Hematopoietic multipotent progenitor cell treated with erythropoietin and hydrocortisone succinate and interleukin-3 and kit ligand, for 15 days (in vitro differentiated cells): Measurements from ENCODE around the gene CEP72.
"Not testable (repeated sequence)": the region's sequence is repeated elsewhere in the genome, so short reads cannot be mapped to it uniquely, and the experiment has no call there.

Source experiments
- DNase-seq: peaks from one replicate; pipeline ENCODE4 v3.0.0-alpha.2; 2015; ENCODE audit warnings: low spot score

Gene CEP72

DNA sequence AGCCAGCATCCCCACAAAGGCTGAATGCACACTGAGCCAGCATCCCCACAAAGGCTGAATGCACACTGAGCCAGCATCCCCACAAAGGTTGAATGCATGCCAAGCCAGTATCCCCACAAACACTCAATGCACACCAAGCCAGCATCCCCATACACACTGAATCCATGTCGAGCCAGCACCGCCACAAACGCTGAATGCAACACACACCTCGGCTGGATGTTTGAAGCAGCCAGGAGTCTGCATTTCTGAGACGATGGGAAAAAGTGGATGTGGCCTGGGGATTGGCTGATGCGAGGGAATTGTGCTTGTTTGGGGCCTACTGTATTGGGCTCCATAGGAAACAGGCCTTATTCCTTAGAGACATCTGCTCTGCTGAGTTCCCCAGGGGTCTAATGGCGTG is 30.9 kb upstream of the CEP72 start:
- no peak for DNase-seq

GRCh38 chr5:581941-582340 is 30.2 kb upstream of the CEP72 start:
- DNase-seq = no peak

GRCh38 chr5:582445-582844 is 29.7 kb upstream of the CEP72 start:
- not testable (repeated sequence) for DNase-seq

DNA sequence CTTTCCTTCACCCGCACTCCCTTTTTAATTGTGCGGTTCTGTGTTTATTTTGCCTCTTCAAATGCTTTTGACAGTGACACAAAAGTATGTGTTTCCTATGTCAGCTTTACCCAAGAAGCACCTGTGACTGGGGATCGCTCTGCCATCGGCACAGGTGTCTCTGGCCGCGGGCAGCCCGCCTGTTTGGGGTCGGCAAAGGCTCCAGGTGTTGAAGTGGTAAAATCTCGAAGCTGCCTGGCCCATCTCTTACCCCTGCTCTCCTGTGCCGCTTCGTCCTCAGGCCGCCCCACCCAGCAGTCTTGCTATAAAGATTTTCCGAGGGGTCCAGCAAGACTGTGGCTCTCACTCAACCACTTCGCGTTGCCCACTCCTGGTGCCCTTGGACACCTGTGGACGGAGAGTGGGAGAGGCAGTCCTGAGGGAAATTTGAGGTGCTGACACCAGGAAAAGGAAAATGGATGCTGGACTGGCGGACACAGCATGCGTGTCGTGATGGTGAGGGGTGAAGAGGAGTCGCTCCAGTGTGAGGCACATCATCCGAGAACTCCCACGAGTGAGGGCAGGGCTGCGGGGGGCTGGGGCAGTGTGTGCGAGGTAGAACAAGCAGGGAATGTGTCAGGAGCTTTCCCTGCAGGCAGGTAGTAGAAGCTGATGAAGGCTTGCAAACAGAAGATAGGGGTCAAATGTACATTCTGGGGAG is 29.1 kb upstream of the CEP72 start:
- no peak for DNase-seq

- no peak for DNase-seq
Observed at GRCh38 chr5:583645-584044, 28.5 kb upstream of the CEP72 start.

- no peak for DNase-seq
Observed at GRCh38 chr5:584216-584615, 27.9 kb upstream of the CEP72 start.

DNA sequence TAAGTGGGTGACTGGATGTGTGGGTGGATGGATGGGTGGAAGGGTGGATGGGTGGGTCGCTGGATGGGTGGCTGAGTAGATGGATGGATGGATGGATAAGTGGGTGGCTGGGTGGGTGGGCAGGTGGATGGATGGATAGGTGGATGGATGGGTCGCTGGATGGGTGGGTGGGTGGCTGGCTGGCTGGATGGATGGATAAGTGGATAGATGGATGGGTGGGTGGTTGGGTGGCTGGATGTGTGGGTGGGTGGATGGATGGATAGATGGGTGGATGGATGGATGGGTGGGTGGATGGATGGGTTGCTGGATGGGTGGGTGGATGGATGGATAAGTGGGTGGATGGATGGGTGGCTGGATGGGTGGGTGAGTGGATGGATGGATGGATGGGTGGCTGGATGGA is 27.3 kb upstream of the CEP72 start:
- DNase-seq = no peak

DNA sequence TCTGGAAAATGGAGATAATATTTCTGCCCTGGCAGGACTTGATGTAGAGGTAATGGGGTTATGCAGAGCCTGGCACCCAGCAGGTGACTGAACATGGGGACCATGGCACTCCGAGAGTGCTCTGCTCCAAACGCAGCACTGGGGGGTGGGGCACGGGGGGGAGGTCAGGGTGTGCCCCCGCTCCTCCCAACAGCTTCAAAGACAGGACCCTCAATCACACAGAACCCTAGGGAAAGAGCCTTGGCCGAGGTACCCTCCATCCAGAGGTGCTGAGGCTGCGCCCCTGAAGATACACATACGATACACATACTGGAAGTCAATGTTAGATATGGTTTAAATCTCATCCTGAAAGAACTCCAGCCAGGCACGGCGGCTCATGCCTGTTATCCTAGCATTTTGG is 26.6 kb upstream of the CEP72 start:
- no peak for DNase-seq

GRCh38 chr5:585962-586628 is 26.0 kb upstream of the CEP72 start:
- DNase-seq = no peak

DNA sequence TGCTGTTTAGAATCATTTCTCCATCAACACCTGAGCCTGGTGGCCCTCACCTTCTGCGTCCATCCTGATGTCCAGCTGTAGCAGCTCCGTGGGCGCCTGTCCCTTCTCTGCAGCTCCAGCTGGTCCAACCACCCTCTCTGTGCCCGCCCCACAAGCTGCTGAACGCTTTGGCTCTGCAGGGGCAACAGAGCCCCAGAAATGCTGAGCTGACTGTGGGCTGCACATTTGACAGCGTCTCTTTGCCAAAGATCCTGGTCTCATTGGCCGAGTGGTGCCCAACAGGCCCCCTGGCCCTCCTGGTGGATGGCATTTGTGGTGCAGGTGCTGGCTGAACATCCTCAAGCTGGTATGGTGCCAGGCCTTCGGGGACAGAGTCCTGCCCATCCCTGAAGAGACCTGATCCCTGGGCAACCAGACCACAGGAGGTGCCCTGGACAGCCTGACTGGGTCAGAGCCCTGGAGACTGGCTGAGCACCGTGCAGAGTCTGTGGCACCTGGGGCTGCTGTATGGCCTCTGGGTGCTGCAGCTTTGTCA is 25.3 kb upstream of the CEP72 start:
- no peak for DNase-seq

DNA sequence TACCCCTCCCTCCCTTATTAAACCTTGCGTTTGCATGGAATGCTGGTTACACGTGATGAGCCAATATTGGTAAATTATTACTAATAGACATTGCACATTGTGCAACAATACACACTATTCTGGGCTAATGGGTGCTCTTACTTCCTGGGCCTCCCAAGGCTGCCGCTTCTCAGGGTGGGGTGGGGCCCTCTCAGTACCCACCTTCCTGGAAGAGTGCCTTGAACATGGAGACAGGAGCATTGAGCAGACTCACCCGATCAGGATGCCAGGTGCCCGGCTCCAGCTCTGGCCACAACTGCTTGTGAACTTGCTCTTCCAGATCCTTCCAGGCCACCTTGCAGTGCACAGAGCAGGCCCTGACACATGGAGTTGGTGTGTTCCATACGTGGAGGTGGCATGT is 24.7 kb upstream of the CEP72 start:
- no peak for DNase-seq

GRCh38 chr5:588406-588995 is 23.6 kb upstream of the CEP72 start:
- no peak for DNase-seq

GRCh38 chr5:589173-589572 is 23.0 kb upstream of the CEP72 start:
- DNase-seq = no peak

DNA sequence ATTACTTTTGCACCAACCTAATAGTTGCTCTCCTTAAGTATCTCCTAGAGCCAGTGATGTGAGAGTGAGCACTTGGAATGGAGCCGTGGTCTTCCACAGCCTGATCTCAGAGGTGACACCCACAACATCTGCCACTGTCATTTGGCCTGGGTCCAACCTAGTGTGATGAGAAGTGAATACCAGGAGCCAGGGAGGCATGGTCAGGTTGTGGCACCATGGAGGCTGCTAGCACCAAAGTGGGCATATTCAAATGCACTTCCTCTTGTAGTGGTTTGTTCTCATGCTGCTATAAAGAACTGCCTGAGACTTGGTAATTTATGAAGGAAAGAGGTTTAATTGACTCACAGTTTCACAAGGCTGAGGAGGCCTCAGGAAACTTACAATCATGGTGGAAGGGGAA is 22.6 kb upstream of the CEP72 start:
- no peak for DNase-seq

DNA sequence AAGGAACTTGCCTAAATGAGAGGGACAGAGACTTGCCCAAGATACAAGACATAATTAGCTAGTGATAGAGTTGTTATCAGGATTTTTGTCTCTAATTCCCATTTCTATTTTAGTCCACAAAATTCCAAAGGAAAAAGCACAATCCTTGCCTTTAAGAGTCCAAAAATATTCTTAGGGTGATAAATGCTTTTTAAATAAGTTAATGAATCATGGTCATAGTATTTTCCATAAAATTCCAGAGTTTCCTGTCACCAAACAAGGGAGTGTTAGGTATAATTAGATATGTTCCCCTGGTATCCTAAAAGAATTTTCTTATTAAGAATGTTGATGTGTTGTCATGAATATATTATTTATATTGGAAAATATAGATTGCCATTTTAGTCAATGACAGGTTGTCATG is 21.8 kb upstream of the CEP72 start:
- no peak for DNase-seq

DNA sequence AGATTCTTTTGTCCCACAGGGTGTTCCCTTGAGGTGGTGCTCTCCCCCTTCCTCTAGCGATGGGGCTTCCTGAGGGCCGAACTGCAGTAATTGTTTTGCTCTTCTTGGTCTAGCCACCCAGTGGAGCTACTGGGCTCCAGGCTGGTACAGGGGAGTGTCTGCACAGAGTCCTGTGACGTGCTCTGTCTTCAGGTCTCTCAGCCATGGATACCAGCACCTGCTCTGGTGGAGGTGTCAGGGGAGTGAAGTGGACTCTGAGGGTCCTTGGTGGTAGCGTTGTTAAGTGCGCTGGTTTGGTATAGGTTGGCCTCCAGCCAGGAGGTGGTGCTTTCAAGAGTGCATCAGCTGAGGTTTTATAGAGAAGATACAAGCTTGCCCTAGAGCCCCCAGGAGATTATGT is 20.4 kb upstream of the CEP72 start:
- DNase-seq = no peak

GRCh38 chr5:592158-592557 is 20.0 kb upstream of the CEP72 start:
- no peak for DNase-seq

DNA sequence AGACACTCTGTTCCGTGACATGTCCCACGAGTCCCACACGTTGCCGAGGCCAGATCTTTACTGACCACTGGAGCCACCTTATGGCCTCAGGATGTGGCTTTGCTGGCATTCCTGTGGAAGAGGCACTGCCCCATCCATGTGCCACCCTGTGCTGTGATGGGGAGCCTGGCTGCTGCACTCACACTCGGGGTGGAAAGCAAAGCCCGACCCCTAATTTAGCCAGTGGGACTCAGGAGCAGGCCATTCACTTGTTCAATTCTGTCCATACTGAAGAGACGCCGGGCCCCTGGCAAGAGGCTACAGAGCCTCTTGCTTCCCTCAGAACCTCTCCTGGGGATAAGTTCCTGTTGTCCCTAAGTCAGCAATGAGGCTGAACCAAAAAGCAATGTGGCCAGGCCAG is 18.6 kb upstream of the CEP72 start:
- no peak for DNase-seq

- no peak for DNase-seq
Observed at GRCh38 chr5:594226-594860, 17.8 kb upstream of the CEP72 start.

GRCh38 chr5:595285-595875 is 16.8 kb upstream of the CEP72 start:
- no peak for DNase-seq

- no peak for DNase-seq
Observed at GRCh38 chr5:597871-598563, 14.1 kb upstream of the CEP72 start.

GRCh38 chr5:598564-598890 is 13.6 kb upstream of the CEP72 start:
- no peak for DNase-seq
